ENCODE measurements around the gene PLEKHG4.

PLEKHG4 gene

DNA sequence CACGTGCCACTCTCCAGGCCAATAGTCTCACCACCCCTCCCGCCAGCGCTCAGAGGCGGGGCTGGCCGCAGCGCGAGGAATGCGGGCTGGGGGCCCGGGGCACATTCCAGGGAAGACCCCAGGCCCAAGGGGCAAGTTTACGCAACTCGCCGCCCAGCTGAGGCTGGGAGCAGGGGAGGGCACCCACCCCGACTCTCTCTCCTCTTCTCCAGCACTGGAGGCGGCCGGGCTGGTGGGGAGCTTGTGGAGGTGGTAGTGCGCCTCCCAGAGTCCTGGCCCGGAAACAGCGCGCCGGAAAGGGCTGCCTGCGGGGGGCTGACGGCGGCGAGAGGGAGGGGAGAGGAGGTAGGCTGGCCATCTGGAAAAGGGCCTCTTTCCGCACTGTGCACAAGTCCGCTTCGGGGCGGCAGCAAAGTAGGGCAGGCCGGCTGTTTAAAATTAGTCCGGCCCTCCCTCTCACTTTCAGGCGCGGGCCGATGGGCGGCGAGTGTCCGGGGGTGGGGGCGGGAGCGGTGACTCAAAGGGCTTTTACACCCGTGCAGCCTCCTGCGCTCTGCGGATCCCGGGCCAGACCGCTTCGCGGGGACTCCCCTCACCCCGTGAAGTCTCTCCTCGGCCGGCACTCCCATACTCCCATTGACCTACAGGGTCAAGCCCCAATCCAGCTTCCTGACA lies 33.1 kb upstream of the PLEKHG4 start:
- peak; percentile 54 to 58 for DNase-seq

DNA sequence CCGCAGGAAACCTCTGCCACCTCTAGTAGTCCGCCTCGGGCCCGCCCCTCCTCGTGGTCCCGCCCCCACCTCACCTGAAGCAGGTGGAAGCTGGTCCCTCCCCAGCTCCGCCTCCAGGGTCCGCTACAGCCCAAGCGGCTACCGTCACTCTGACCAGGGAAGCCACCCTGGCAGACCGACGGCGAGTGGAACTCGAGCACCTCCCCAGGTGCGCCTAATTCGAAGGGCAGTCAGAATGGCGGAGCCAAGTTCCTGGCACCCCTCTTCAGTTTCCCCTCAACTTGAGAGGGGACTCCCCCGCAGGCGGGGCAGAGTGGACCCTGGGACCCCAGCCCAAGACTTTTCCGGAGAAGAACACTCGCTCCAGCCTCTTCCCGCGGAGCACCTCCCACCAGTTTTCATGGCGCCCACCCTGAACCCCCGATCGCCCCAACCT lies 32.6 kb upstream of the PLEKHG4 start:
- no peak for DNase-seq

DNA sequence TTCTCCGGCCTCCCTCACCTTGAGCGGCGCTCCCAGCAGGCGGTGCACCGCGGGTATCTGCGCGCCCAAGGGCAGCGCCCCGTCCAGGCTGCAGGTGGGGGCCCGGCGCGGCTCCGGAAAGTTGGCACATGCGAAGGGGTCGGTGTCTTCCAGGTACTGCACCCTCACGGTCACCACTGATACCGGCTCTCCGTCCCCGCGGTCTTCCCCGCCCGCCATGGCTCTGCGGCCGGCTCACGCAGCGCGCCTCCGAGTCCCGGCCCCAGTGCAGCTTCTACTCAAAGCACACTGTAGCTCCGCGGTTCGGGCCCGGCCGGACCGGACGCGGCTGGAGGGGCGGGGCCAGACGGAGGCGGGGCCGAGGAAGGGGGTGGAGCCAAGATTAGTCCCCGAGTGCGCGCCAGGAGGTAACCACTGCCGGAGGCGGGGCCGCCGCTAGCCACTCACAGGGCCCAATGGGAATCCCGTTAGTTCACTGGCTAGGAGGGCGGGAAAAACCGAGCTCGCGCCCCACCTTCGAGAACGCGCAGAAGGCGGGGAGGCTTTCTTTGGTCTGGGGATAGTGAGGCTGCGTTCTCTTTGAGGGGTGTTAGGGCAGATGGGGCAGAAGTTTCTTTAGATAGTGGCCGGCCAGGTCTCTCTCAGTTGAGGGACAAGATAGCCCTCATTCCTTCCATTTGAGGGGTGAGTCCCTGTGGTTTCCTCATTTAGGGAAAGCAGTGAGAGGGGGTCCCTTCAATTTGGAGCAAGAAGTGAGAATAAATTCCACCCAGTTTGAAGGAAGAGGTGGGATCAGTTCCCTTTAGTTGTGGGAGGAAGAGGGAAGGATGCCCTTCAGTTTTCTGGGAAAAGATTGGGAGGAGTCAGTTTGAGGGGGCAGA lies 31.9 kb upstream of the PLEKHG4 start, which contains the start of gene FHOD1:
Gene FHOD1 (minus strand): TSS at position 290 of the 881 bp plus-strand sequence. CDS start 71 bp downstream, at position 219.
- peak; percentile 90 to 92 for DNase-seq

DNA sequence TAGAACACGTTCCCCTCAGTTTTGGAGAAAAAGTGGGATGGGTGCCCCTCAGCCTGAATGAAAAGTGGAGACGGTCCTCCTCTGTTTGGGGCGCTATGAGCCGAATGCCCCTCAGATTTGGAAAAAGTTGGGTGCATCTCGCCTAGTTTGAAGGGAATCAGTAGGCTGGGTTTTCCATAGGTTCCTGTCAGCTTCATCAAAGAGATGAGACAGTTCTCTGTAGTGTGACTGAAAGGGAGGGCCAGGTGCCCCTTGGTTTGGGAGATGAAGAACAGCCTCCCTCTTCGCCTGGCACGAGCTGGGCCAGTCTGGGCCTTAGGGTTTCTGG lies 31.3 kb upstream of the PLEKHG4 start:
- DNase-seq = no peak

DNA sequence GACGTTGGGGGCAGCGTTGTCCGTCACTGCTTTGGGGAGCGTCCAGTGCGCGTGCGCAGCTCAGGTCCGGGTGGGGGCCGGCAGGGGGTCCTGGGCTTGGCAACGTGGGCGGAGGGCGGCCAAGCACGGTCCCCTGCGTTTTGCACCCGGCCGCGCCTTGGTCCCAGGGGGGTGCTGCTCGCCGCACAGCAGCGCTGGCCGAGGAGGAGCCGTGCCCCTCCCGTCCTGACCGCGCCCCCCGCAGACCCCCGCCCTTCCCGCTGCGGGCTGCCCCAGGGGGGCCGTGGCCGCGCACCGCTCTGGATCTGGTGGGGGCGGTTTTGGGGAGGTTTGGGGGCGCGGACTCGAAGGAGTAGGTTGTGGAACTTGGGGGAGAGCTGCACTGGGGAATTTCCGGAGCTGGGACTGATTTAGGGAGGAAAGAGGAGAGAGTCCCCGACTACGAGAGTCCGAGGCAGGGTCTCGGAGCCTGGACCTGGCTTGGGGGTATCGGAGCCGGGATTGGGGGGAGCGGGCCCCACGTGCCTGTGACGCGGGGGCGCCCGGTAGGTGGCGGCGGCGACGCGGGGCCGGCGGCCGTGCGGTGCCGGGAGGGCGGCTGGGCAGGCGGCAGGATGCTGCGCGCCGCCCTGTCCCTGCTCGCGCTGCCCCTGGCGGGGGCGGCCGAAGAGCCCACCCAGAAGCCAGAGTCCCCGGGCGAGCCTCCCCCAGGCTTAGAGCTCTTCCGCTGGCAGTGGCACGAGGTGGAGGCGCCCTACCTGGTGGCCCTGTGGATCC lies 30.7 kb upstream of the PLEKHG4 start, which contains the start of gene SLC9A5:
Gene SLC9A5 (plus strand): TSS at position 579 of the 777 bp plus-strand sequence. CDS start 36 bp downstream, at position 615.
- DNase-seq = no peak

DNA sequence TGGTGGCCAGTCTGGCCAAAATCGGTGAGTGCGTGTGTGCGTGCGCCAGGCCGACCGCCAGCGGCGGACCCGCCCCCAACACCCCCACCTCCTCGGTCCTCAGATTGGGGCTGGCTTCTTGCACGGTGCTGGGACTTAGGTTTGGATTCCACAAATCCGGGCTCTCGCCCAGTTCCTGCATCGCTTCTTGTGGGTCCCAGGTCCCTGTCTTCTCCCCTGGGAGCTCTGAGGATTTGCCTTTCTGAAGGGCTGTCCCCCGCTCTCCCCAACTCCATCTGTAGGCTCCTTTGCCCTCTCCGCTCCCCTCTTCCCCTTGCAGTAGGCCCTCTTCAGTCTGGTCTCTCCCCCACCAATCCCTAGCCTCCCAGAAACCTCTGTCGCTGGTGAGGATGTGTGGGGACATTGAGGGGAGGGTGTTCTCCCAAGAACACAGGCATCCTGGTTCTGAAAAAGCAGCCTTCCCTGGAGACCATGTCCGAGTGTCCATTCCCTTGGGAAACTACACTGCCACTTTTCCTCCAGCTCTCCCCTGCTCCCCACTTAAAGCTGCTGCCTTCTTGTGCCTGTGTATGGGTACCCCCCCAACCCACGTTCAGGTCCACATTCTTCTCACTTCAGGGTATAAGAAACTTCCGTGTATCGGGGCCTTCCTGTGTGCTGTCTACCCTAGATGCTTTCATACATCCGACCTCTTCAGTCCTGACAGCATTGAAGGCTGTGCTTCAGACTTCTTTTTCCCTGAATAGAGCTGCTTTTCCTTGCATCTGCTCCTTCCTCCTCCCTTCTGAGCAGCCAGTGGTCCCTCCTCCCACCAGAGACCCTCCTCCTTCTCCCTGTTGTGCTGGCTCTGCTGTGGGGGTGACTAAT lies 29.9 kb upstream of the PLEKHG4 start:
- no peak for DNase-seq

DNA sequence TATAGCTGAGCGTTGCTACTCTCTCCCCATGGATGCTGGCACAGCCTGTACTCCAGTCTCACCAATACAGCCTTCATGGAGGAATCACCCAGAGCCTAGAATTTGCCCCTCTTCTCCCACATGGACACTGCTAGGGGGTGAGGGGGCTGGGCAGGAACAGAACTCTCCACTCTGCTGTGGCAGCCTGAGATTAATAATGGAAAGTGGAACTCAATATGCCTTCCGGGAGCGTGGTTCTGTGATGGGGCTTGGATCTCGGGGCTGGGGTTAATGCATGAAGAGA lies 29.3 kb upstream of the PLEKHG4 start:
- DNase-seq = no peak

DNA sequence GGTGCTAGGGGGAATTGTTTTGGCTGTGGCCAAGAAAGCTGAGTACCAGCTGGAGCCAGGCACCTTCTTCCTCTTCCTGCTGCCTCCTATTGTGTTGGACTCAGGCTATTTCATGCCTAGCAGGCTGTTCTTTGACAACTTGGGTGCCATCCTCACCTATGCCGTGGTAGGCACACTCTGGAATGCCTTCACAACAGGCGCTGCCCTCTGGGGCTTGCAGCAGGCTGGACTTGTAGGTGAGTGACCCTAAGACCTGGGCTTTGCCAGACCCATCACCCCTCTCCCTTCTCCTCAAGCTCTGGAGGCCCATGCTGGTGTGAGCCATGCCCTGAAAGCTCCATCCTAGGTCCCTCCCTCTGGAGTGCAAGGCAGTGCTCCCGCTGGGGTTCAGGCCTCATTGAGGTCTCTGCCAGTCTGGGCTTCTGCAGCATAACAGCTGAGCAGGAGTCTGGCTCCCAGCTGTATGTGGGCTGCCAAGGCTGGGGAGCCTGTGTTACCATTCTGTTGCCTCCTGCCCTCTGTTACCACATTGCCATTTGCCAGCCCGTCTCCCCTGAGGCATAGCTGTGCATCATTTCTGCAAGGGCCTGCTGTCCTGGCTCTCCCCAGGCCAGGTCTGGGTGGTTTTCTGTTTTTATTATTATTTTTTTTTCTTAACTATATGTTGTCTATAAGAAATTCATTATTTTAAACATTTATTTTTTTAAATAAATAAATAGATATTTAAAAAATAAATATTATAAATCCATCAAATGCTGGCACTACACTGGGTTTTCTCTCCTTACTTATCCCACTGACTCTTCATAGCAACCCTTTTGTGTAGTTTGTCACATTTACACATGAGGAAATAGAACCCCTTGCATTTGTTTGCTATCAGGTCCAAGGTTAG lies 26.5 kb upstream of the PLEKHG4 start:
- DNase-seq = no peak

DNA sequence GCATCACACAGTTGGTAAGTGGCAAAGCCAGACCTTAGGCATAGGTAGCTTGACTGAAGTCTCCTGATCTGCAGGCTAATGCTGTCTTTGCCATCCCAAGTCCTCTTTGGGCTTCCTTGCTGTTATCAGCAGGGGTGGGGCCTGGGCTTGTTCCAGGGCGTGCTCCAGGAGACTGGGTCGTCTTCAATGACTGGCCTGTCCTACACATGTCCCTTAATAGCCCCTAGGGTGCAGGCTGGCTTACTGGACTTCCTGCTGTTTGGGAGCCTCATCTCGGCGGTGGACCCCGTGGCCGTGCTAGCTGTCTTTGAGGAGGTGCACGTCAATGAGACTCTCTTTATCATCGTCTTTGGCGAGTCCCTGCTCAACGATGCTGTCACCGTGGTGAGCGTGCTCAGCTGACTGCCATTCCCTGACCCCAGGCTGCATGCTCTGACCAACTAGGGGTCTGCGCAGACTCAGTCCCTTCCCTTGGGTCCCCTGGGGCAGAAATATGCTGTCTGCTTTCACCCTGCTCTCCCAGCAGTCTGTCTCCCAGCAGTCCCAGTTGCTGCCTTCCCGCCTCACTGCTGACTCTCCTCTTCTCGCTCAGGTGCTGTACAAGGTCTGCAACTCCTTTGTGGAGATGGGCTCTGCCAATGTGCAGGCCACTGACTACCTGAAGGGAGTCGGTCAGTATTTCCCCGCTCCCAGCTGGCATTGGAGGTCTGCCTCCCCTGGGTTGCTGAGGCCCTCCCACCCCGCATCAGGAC lies 24.4 kb upstream of the PLEKHG4 start:
- no peak for DNase-seq

DNA sequence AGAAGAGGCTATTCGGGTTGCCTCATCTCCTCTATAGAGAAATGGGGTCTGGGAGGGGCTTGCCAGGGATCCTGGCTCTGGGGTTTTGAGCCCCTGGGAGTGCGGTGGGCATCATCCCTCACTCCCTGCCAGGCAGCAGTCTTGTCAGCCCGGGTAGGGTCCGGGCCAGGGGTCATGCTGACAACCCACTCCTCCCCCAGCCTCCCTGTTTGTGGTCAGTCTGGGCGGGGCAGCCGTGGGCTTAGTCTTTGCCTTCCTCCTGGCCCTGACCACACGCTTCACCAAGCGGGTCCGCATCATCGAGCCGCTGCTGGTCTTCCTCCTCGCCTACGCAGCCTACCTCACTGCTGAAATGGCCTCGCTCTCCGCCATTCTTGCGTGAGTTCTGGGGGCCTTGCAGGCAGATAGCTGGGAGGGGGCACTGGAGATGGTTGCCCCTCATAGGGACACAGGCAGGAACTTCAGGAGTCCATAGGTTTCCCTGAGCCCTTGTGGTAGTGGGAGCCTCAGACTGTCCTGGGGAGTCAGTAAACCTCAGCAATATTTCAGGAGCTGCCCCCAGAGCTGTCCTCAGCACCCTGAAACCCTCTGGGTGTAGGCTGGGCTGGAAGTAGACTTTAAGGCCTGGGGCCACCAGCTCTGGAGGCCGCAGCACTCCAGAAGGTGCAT lies 23.6 kb upstream of the PLEKHG4 start:
- DNase-seq = no peak

DNA sequence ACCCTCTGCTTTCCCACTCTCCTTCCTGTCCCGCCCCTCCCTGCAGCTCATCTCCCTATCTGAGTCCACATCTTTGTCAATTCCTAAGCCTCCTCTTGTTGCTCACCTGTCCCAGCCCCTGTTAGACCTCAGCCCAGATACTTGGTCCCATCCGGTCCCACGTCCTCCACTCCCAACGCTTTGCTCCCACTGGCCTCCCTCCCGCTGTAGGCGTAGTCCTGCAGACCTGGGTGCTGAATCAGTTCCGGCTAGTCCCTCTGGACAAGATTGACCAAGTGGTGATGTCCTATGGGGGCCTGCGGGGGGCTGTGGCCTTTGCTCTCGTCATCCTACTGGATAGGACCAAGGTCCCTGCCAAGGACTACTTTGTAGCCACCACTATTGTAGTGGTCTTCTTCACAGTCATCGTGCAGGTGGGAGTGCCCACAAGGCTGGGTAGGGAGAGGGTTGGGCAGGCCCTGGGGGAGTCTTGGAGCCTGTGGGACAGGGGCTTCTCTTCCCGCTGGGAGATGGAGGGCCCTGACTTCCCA lies 22.6 kb upstream of the PLEKHG4 start:
- DNase-seq = no peak

DNA sequence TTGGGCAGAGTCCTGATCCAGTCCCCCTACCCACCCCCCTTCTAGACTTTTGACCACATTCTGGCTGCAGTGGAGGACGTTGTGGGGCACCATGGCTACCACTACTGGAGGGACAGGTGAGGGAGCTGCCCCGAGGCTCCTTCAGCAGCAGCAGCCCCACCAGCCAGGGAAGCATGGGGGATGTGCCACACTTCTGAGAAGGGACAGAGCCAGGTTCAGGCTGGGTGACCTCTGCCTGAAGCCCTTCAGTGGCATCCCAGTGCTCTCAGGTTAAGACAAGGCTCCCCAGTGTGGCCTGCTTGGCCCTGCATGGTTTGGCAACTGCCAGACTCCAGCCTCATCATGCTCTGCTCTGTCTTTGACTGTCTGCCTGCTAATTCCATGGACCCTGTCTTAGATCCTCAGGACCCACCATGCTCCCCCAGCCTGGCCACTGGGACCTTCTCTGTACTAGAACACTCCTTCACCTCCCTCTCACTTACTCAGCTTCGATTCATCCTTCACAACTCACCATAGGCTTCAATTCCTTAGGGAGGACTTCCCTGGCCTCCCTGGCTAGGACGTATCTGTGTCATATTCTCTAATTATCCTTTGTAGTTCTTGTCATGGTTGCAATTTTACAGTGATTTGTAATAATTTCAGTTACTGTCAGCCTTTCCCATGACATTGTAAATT lies 21.7 kb upstream of the PLEKHG4 start:
- no peak for DNase-seq

DNA sequence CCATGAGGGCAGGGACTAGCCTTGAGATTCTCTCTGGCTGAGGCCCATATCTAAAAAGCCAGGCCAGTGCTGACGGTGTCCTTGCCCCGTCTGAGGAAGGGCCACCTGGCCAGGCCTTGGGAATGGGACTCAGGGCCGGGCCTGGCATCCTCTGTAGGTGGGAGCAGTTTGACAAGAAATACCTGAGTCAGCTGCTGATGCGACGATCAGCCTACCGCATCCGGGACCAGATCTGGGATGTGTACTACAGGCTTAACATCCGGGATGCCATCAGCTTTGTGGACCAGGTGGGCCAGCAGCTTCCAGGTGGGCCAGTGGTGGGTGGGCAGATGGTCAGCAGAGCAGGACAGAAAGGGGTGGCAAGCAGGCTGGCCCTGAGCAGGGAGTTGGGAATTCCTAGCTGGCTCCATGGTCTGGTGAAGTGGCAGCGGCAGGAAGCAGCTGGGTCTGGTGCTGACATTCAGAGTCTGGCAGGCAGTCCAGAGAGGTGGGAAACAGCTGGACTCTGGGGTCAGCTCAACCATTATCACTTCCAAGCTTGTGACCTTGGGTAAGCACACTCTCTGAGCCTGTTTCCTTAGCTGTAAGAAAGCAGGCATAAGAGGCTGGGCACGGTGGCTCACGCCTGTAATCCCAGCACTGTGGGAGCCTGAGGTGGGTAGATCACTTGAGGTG lies 21.0 kb upstream of the PLEKHG4 start:
- DNase-seq = no peak

DNA sequence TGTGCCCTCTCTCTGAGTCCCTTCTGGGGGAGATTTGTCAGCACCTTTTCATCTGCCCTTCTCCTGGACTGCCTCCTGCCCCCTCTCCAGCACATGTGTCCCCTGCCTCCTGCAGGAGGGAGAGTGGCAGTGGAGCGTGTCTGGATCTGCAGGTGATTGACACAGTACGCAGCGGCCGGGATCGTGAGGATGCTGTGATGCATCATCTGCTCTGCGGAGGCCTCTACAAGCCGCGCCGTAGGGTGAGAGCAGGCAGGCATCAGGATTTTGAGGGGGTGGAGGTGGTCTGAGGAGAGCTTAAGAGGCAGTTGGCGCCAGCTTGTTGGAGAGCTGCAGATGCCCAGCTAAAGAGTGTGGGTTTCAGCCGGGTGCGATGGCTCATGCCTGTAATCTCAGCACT lies 19.6 kb upstream of the PLEKHG4 start:
- DNase-seq = no peak

DNA sequence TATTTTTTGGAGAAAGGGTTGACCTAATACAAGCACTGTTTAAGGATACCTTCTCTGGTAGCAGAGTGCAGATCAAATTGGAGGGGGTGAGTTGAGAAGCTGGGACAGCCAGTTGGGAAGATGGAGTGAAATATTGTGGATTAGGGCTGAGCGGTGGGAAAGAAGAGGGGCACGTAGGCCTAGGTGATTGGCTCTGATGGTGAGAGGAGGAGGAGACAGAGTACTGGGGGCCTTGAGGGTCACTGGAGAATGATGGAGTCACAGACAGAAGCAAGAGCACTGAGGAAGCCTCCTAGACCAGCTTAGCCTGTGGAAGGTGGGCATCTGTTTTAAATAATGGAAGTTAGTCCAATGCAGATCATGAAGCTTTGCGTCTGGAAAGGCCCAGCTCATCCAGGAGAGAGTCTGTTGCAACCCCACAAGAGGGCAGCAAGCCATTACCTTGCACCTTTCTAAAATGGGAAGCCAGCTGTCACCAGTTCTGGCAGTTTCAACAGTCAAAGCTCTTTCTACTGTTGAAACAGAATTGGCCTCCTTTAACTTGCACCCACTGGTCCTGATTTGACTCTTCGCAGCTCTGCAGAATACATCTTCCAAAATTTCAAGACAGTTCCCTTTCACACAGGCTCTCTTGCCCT lies 18.8 kb upstream of the PLEKHG4 start:
- peak; percentile 65 to 72 for DNase-seq

DNA sequence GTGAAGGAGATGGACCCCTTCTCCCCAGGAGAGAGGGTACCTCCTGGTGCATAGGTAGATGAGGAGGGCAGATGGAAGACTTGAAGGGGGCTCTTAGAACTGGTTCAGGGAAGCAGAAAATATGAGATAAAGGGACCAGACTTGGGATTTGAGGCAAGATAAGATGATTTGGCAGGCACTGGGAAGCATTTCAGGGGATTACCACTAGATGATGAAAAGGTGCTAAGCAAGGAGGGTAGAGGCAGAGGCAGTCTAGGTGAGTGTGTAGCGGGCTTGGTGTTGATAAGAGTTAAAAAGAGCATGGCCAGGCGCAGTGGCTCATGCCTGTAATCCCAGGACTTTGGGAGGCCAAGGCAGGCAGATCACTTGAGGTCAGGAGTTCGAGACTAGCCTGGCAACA lies 16.1 kb upstream of the PLEKHG4 start:
- DNase-seq = no peak

DNA sequence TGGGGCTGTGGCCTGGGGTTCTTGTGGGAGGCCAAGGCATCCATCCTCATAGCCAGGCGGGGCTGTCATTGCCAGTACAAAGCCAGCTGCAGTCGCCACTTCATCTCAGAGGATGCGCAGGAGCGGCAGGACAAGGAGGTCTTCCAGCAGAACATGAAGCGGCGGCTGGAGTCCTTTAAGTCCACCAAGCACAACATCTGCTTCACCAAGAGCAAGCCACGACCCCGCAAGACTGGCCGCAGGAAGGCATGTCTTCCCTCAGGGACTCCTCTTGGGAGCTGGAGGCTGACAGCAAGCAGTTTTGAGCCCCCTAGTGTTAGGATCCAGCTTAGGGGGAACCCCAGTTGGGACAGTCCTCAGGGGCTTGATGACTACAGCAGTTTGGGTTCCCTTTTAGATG lies 15.1 kb upstream of the PLEKHG4 start:
- no peak for DNase-seq

DNA sequence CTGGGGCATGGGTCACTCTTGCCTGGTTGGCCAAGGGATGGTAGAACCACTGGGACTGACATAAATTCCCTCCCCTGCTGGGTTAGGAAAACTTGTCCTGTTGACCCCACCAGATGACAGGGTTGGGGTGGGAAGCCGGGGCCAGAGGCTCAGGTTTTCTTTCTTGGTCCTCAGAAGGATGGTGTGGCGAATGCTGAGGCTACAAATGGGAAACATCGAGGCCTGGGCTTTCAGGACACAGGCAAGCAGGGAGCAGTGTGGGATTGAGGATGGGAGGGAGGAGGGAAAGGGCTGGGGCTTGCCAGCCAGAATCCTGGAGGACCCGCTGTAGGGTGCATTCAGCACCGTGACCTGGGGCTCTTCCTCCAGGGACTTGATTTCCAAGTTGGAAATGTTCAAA lies 14.5 kb upstream of the PLEKHG4 start:
- no peak for DNase-seq
